Hematopoietic multipotent progenitor cell treated with erythropoietin and hydrocortisone succinate and interleukin-3 and kit ligand, for 17 days (in vitro differentiated cells): ENCODE results near the gene SLC10A3.

Experiments
- DNase-seq: peaks from one replicate; pipeline ENCODE4 v3.0.0-alpha.2; 2015; ENCODE audit warnings: low spot score

SLC10A3 gene, protein sequence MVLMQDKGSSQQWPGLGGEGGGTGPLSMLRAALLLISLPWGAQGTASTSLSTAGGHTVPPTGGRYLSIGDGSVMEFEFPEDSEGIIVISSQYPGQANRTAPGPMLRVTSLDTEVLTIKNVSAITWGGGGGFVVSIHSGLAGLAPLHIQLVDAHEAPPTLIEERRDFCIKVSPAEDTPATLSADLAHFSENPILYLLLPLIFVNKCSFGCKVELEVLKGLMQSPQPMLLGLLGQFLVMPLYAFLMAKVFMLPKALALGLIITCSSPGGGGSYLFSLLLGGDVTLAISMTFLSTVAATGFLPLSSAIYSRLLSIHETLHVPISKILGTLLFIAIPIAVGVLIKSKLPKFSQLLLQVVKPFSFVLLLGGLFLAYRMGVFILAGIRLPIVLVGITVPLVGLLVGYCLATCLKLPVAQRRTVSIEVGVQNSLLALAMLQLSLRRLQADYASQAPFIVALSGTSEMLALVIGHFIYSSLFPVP

DNA sequence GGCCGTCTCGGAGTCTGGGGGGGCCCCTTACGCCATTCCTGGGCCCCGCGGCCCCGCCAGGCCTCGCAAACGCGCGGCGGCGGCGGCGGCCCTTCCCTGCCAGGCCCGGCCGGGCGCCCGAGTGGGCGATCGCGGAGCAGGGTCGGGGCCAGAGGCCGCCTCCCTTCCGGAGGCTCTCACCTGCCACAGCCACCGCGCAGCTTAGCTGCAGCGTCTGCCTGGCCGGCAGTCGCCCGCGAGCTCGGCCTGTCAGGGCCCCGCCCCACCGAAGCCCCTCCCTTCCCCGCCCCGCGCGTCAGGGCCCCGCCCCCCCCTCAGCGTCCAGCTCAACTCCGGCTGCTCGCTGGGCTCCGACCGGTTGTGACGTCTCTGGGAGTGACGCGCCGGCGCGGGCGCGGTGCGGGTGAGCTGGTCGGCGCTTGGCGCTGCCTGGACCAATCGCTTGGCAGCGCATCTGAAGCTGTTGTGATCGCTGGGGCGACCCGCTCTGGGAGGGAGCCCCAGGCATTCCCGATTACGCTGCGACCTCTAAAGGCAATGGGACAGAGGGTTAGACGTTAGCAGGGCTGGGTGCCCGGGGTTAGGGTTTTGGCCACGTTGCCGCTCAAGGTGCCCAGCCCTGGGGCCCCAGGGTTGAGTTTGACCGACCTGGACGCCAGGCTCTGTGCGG, at the start of gene SLC10A3:
Gene SLC10A3 (minus strand): TSS at position 216 of the 670 bp plus-strand sequence. CDS start 1,689 bp downstream, outside the sequence.
- peak; percentile 95 for DNase-seq

DNA sequence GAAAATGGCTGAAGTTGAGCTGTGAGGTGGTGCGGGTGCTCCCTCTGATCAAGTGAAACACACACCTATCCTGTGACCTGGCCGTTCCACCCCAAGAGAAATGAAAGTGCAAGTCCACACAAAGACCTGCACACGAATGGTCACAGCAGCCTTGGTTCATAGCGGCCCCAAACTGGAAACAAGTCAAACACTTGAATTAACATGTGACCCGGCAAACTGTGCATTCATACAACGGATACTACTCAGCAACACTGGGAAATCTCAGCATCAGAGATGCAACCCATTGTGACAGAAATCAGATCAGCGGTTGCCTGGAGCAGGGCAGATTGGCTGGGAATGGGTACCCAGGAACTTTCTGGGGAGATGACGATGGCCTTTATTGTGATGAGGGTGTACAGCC, 48.6 kb upstream of the SLC10A3 start:
- no peak for DNase-seq

DNA sequence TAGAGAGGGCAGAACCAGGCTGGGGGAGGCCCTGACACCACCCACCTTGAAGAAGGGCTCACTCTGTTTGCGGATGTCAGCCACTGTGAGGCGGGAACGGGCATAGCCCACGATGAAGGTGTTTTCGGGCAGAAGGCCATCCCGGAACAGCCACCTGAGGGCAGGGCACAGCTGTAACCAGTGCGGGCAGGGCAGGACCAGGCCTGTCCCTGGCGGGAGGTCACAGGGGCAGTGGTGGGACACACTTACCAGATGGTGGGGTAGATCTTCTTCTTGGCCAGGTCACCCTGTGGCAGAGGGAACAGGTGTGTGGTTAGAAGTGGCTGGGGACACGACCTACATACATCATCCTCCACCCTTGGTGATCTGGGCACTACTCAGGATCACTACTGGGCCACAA, 45.5 kb upstream of the SLC10A3 start:
- no peak for DNase-seq

DNA sequence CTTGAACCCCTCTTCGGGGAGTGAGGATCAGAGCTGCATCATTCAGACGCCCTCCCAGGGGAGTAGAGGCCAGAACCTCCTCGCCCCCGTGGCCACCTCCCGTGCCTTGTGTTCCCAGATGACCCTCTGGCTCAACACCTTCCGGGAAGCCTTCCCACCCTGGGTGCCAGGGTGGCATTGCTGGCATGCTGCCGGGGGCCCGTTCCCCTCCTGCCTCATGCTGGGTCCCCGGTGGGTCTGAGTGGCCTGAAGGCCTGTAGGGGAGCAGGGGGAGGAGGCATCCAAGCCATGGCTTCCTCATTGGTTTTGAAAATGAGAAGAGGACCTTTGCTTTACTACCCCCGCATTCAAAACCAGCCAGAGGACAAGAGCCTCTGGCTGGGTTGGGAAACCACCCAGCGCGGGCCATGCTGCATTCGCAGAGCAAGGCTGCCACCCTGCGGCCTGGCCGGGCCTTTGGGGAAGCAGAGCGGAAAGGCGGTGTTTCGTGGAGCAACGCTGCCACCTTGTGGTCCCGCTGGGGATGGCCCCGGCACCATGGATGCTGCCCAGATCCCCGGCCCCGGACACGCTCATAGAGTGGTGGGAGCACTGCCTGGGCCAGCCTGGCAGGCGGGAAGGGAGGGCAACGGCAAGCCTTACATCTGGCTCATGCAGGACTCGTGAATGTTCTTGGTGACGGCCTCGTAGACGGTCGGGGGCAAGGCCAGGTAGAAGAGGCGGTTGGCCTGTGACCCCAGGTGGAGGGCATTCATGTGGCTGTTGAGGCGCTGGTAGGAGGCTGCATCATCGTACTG, 44.3 kb upstream of the SLC10A3 start:
- peak; percentile 89 for DNase-seq

DNA sequence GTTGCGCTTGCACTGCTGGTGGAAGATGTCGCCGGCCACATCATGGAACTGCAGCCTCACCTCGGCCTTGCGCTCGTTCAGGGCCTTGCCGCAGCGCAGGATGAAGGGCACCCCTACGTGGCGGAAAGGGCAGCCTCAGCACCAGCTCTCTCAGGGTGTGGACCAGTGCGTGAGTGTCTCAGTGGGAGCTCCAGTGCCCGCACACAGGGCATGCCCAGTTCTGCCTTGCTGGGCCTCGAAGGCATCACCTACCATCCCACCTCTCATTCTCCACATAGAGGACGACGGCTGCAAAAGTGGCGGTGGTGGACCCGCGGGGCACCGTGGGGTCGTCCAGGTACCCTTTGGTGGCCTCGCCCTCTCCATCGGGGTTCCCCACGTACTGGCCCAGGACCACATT, 42.3 kb upstream of the SLC10A3 start:
- DNase-seq: no peak

DNA sequence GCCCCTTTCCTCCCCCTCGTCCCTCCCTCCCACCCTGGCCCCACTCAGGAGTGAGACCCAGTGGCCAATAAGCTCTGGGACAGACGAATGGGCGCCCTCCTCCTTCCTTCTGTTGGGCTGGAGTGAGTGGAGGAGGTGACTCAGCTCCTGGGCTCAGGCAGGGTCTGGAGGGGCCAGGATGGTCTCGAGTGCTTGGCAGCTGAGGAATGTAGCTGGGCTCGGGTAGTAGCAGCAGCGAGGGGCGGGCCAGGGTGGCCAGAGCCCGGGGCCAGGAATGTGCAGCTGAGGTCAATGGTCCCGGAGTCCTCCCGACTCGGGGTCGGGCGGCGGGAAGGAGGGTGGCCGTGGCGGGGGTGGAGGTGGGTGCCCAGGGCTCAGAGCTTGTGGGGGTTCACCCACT, 41.2 kb upstream of the SLC10A3 start:
- no peak for DNase-seq

DNA sequence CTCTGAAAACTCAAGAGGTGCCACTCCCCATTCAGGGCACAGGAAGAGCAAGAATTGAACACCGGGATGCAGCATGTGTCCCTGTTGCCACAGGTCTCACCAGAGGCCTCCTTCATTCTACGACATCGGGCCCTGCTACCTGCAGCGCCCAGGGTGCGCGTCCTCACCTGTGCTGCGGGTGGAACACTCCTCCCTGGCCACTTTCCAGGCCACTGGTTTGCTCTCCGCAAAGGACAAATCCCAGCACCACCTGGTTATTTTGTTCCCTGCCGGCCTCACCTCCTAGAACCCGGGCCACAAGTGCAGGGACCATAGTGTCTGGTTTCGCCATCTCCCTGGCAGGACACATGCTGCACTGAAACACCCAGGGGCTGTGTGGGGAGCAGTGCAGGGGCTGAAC, 39.9 kb upstream of the SLC10A3 start:
- DNase-seq: no peak

DNA sequence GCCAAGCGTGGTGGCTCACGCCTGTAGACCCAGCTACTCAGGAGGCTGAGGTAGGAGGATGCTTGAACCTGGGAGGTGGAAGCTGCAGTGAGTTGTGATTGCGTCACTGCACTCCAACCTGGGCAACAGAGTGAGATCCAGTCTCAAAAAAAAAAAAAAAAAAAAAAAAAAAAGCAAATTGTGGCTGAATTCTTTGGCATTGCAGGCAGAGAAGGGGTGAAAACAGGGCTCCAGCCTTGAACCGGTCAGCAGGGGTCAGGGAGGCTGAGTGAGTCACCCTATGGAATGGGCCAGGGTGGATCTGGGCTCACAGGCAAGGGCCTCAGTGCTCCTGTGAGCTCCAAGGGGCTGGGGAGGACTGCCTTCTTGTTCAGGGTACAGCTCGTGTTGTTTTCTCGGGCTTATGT, 38.8 kb upstream of the SLC10A3 start:
- no peak for DNase-seq

DNA sequence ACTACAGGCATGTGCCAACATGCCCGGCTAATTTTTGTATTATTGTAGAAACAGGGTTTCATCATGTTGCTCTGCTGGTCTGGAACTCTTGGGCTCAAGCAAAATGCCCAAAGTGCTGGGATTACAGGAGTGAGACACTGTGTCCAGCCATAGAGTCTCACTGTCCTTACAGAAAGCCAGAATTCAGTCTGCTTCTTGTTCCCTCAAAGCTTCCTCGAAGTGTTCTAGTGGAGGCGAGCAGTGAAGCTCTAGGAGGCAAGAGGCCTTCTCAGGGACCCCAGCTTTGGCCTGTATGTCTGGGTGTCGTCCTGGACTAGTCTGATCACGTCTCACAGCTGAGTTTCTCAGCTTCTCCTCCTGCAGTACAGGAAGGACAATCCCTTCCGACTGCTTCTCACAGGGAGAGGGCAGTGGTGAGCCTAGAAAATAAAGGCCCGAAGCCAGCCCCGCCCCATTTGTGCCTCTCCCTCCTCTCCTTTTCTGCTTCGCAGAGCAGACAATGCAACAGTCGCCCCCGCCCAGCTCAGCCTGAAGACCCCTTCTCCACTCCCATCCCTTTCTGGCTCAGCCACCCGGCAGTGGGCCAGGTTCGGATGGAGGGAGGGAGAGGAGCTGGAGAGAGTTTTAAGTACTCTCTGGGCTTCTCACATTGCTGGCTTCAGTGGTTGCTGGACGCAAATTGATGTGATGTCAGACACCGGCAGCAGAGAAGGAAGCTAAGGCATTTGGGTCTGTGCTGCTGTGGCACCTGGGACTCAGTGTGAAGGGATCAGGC, 36.7 kb upstream of the SLC10A3 start:
- peak; percentile 77 for DNase-seq

DNA sequence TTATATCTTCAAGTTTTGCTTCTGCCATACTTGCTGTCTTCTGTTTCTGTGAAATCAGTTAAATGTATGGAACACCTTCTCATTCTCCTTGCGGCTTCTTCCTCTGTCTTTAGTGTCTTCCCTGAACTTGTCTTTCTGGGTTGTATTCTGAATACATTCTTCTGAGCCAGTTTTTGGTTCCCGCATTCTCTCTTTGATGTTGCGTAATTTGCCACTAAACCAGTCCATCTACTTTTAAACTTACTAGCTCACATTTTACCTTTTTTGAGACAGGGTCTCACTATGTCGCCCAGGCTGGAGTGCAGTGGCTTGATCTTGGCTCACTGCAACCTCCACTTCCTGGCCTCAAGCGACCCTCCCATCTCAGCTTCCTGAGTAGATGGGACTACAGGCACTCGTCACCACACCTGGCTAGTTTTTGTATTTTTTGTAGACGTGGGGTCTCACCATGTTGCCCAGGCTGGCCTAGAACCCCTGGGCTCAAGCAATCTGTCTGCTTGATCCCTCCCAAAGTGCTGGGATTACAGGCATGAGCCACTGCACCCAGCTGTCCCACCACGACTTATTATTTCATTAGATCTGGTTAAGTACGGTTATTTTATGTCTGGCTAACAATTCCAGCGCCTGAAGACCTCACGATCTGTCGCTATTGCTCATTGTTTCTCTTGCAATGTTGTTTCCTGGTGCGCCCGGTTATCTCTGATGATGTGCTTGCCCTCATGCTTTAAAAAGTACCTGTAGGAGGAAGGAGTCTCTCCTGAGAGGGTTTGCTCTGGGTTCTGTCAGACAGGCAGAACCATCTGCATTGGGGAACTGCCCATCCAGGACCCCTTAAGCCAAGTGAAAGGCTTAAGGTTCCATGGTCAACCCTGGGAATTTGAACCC, 35.4 kb upstream of the SLC10A3 start:
- DNase-seq: no peak

DNA sequence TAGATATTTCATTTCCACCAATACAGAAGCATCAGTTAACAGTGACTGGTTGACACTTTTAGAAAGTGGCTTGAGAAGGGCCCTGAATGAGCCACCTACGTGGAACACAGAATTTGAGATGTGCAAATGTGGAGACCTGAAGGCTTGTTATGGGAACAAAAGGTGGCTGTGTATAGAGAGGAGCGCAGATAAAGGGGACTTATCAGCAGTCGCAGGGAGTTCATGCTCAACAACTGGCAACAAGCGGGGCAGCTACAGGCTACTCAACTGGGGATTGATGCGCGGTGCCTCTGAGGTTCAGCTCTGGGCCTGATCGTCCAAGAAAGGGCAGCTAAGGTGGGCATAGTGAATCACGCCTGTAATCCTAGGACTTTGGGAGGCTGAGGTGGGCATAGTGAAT, 29.0 kb upstream of the SLC10A3 start:
- DNase-seq: no peak

DNA sequence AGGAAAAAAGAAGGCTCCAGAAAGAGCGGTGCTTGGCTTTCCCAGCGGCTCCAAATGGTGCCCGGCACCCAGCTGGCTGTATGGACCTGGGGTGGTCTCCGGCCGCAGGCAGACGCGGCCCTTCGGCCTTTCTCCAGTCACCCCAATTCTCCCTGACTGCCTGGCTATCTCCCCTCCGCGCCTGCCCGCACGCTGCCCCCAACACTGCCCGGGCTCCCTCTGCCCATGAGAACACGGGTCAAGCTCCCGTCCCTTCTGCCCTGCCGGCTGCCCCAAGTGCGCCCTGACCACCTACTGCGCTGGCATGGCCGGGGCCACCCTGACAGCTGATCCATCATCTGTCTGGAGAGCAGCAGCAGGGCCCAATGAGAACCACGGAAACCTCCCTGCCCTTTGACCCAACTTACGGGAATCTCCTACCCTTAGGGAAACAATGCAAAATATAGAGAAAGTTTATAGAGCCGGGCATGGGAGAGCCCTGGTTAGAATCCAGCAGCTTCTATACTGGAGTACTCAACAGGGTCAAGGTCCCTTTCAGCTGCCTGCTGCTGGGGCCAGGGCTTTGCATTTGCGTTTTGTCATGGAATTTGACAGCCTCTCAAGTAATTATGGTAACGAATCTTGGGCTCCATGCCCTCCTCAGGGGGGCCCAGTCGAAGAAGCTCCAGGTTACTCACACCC, 26.8 kb upstream of the SLC10A3 start:
- no peak for DNase-seq

DNA sequence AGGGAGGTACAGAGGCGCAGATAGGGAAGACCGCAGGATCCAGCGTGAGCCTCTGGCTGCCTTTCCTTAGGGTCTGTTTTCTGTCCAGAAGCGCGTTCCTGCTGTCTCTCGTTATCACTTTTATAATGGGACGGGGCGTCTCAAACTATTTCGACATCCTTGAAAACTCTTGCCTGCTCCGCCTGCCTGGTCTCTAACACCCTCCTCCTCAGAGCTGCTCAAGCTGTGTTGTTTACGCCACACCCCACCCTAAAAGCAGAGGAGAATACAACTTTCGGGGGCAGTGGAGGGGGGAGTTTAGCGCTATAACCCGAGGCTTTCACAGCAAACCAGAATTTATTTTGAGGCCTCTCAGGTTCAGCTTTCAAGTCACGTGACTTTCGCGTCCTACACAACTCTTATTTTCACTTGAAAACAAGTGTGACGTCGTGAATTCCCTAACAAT, 26.2 kb upstream of the SLC10A3 start:
- DNase-seq: no peak

DNA sequence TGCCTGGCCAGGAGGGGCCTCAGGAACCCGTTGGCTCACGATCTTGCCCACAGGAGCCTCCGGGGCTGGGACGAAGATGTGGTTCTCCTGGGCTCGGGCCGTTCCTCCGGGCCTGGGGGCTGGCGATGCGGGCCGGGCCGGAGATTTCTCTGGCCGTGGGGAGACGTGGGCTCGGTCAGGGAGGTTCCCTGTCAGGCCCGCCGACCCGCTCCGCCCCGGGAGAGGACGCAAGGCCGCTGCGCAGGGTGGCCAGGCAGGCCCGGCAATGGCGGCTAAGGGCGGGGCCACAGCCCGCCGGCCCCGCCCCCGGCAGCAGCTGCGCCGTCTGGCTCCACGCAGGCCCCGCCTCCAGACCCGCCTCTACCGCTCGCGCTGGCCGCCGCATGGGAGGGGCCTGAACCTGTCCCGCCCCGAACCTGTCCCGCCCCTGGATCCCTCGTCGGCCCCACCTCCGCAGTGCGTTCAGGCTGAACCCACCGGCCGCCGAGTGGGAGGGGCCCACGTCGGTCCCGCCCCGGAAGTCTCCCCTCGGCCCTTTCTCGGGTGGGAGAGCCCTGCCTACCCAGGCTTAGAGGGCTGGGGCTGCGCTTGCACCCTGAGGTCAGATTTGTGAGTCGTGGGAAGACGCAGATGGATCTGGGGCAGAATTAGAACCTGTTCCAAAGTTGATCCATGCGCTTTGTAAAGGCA, 25.7 kb upstream of the SLC10A3 start, which contains the start of gene FAM3A:
Gene FAM3A (minus strand): TSS at position 267 of the 690 bp plus-strand sequence. CDS start 460 bp downstream, outside the sequence.
- DNase-seq: peak; percentile 93

DNA sequence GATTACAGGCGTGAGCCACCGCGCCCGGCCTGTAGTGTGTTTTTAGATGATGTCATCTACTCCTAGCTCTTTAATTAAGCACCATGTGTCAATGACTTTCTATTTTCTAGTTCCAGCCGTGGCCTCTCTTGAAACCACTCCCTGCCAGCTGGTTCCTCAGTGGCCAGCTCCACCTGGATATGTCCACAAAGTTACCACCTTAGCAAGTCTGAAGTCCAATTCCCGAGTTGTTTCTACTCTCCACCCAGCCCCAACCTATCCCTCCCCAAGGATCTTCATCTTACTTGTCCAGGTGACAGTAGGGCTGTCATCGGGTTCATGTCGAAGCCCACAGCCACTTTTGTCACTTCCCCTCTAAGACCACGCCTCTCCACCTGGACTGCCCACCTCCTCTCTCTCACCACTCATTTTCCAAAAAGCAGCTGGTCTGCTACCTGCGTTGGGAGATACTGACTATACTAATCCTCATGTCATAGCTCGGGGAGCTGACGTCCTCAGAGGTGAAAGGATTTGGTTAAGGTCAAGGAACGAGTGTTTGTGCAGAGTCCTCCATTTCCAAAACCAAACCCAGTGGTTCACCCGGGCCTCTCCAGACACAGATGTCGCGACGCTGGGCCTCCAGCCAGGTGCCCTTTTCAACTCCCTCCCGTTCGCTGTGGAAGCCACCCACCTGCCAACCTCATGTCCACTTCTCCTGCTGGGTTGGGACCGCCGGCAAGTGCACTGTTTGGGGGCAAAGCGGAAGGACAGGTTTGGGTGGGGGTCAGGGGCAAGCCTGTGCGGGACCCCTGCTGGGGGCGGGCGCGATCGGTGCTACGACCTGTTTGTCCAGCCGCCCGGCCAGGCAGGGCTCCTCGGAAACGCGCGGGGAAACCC, 24.9 kb upstream of the SLC10A3 start:
- DNase-seq: peak; percentile 50

DNA sequence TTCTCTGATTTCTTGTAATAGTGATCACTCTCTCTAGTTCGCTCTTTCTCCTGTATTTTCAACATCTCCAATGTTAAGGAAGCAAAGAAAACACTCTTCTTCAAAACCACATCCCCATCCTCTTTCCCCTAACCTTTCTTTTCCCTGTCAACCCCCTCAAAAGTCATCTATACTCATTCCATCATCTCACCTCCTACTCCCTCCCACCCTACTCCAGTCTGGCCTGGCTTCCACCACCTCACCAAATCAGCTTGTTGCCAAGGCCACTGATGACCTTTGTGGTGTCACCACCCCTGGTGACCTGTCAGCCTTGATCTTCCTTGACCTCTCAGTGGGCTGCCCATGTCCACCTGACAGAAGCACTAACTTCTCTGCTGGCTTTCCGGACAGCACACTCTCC, 23.3 kb upstream of the SLC10A3 start:
- no peak for DNase-seq

DNA sequence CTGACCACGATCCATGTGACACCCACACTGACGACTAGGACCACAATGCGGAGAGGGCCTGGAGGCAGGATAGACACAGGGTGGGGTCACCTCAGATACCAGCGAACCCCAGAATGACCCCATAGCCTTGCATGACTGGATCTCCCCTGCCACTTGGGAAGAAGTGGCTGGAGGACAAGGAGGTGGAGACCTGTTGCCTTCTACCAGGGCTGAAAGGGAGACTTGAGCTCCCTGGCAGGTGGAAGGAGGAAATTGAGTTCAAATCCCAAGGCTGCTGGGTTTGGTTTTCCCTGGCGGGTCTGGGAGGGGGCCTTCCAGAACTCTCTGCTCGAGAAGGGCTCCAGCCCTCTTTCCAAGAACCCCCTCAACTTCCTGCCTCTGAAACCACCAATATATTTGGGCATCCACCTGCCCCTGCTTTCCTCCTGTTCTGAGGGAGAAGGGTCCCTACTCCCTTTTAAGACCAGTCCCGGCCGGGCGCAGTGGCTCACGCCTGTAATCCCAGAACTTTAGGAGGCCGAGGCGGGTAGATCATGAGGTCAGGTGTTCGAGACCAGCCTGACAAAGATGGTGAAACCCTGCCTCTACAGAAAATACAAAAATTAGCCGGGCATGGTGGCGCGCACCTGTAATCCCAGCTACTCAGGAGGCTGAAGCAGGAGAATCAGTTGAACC, 22.6 kb upstream of the SLC10A3 start:
- DNase-seq: no peak

DNA sequence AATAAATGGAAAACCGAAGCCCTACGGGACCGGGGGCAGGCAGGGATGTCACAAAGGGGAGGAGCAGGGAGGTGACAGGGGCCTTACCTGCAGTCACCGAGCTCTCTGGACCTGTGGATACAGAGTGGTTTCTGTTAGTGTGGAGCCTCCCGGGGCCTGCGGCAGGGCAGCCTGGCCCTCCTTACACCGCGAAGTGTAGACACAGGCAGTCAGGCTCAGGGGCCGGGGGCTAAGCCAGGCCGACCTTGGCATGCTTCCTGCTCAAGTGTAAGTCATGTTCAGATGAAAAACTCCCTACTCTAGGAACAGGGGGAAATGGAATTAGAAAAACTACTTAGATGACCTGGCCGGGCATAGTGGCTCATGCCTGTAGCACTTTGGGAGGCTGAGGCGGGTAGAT, 21.3 kb upstream of the SLC10A3 start:
- no peak for DNase-seq
